GM23248 (cell line): ENCODE measurements around the gene ZNF354C. TPM values are rescaled to one million over a fixed set of nuclear protein-coding genes. Genes with fewer than 3 reads are reported as not detected.

Source experiments
- DNase-seq: peaks from one replicate; pipeline ENCODE4 v3.0.0-alpha.2; 2015
- H2AFZ ChIP-seq: fragments of 200-600 bp; sonication (generic); 2 replicates; pipeline ENCODE4 v1.6.1; 2016; ENCODE audit warnings: antibody characterized with exemption
- H3F3A ChIP-seq: fragments of 200-600 bp; sonication (generic); 2 replicates; pipeline ENCODE4 v1.6.1; 2016; ENCODE audit warnings: mild to moderate bottlenecking, antibody characterized with exemption, mixed run types; ENCODE audit not compliant: insufficient read depth
- H3K27ac ChIP-seq: fragments of 200-600 bp; sonication (generic); 2 replicates; pipeline ENCODE4 v1.5.1; 2016; ENCODE audit warnings: mild to moderate bottlenecking
- H3K27me3 ChIP-seq: fragments of 200-600 bp; sonication (generic); replicated peaks from 2 replicates; pipeline ENCODE4 v1.6.1; 2016; ENCODE audit warnings: mild to moderate bottlenecking; ENCODE audit not compliant: insufficient read depth
- H3K36me3 ChIP-seq: fragments of 200-600 bp; sonication (generic); 2 replicates; pipeline ENCODE4 v1.6.1; 2016; ENCODE audit warnings: low read depth, mild to moderate bottlenecking
- H3K4me1 ChIP-seq: fragments of 200-600 bp; sonication (generic); 2 replicates; pipeline ENCODE4 v1.6.1; 2016; ENCODE audit warnings: mild to moderate bottlenecking; ENCODE audit not compliant: insufficient read depth
- H3K4me2 ChIP-seq: fragments of 200-600 bp; sonication (generic); one replicate; pipeline ENCODE4 v1.6.1; 2016; ENCODE audit warnings: mild to moderate bottlenecking; ENCODE audit not compliant: unreplicated experiment
- H3K4me3 ChIP-seq: fragments of 200-600 bp; sonication (generic); 2 replicates; pipeline ENCODE4 v1.5.1; 2016; ENCODE audit warnings: mild to moderate bottlenecking
- H3K79me2 ChIP-seq: fragments of 200-600 bp; sonication (generic); 2 replicates; pipeline ENCODE4 v1.6.1; 2016; ENCODE audit warnings: mild to moderate bottlenecking; ENCODE audit not compliant: insufficient read depth
- H3K9ac ChIP-seq: fragments of 200-600 bp; sonication (generic); 2 replicates; pipeline ENCODE4 v1.6.1; 2016; ENCODE audit warnings: mild to moderate bottlenecking
- H3K9me2 ChIP-seq: fragments of 200-600 bp; sonication (generic); 2 replicates; pipeline ENCODE4 v1.6.1; 2016; ENCODE audit warnings: mixed run types, mild to moderate bottlenecking, moderate library complexity; ENCODE audit not compliant: insufficient read depth
- H3K9me3 ChIP-seq: fragments of 200-600 bp; sonication (generic); one replicate; pipeline ENCODE4 v1.6.1; 2017; ENCODE audit warnings: low read depth
- H4K20me1 ChIP-seq: fragments of 200-600 bp; sonication (generic); 2 replicates; pipeline ENCODE4 v1.6.0; 2016; ENCODE audit not compliant: insufficient read depth
- EZH2 ChIP-seq: fragments of 200-600 bp; sonication (generic); IDR thresholded peaks from 2 replicates; pipeline ENCODE4 v1.6.1; 2018; ENCODE audit warnings: antibody characterized with exemption, mild to moderate bottlenecking; ENCODE audit not compliant: insufficient read depth, poor library complexity, severe bottlenecking
- EZH2phosphoT487 ChIP-seq: fragments of 200-600 bp; sonication (generic); IDR thresholded peaks from 2 replicates; pipeline ENCODE4 v1.6.1; 2018; ENCODE audit warnings: antibody characterized with exemption, moderate library complexity, mild to moderate bottlenecking, low read depth; ENCODE audit not compliant: insufficient read depth
- WGBS, 2 experiments: methylation state at CpG; one replicate each; pipeline ENCODE4 v1.1.6; 2015 to 2017; ENCODE audit warnings: low lambda C conversion rate in 2 of 2, low coverage in 1 of 2; ENCODE audit errors: missing lambda C conversion rate in 2 of 2; 5-methylcytosine and 5-hydroxymethylcytosine counted together
- in situ Hi-C: fragments of 300-500 bp; cut with MboI; formaldehyde crosslinking; loops from 2 replicates; pipeline ENCODE4 v1.15.0; 2020
- polyA plus RNA-seq: library from polyadenylated mRNA; unstranded; fragments of >200 nt; fragmentation: Nextera tagmentation; extraction: Ambion mirVana; gene quantifications from 2 replicates; pipeline ENCODE4 v1.2.1, GENCODE V29; 2016
- total RNA-seq: library from RNA; depleted of rRNA; stranded (reverse); fragments of >200 nt; shearing (Covaris generic); gene quantifications from 2 replicates; pipeline ENCODE4 v1.2.3, GENCODE V29; 2014

ZNF354C gene
- total and polyA plus RNA-seq, 2 experiments from 2014 or later = 2.5 to 6.9 TPM

GRCh38 chr5:179112469-179113142, 52.4 kb downstream of the ZNF354C start:
- in situ Hi-C loops = no loop called here

GRCh38 chr5:179113143-179113530, 53.0 kb downstream of the ZNF354C start:
- H3K36me3 ChIP-seq = peaks cover 15% of the 10 kb centered on the region; the same call in 1 of the 2 replicates
- no peaks in the 10 kb centered on the region for H3K27me3 ChIP-seq
- H4K20me1 ChIP-seq = no peaks in the 10 kb centered on the region
- no peak overlapping the region for H3K9ac ChIP-seq
- 92 to 95% methylated on average over 13 of the region's 13 CpGs for WGBS, 2 experiments
- H3K27ac ChIP-seq = no peak overlapping the region
- no peak overlapping the region for H3K4me3 ChIP-seq
- H3K4me2 ChIP-seq = no peak overlapping the region
- no peaks in the 10 kb centered on the region for H3K9me3 ChIP-seq
- in situ Hi-C loops = no loop called here
- no peaks in the 10 kb centered on the region for H3K79me2 ChIP-seq
- H2AFZ ChIP-seq = no peak overlapping the region
- no peaks in the 10 kb centered on the region for H3K4me1 ChIP-seq
- H3F3A ChIP-seq = no peaks in the 10 kb centered on the region
- TF ChIP-seq EZH2phosphoT487 = no peak
- no peak for TF ChIP-seq EZH2
- no peak for DNase-seq
- no peaks in the 10 kb centered on the region for H3K9me2 ChIP-seq

More at GRCh38 chr5:179112469-179113142, 52.4 kb downstream of the ZNF354C start:
- no peaks in the 10 kb centered on the region for H3K9me3 ChIP-seq
- H3K4me1 ChIP-seq = no peaks in the 10 kb centered on the region
- DNase-seq = no peak
- no peak overlapping the region for H2AFZ ChIP-seq
- no peaks in the 10 kb centered on the region for H3K27me3 ChIP-seq
- TF ChIP-seq EZH2phosphoT487 (no peak), EZH2 (no peak)
- H3K27ac ChIP-seq = no peak overlapping the region
- WGBS, 2 experiments = 90 to 94% methylated on average over 12 of the region's 12 CpGs
- H3K79me2 ChIP-seq = no peaks in the 10 kb centered on the region
- no peaks in the 10 kb centered on the region for H3F3A ChIP-seq
- H3K4me2 ChIP-seq = no peak overlapping the region
- H4K20me1 ChIP-seq = no peaks in the 10 kb centered on the region
- no peak overlapping the region for H3K4me3 ChIP-seq
- H3K36me3 ChIP-seq = peaks cover 15% of the 10 kb centered on the region; the same call in 1 of the 2 replicates
- no peaks in the 10 kb centered on the region for H3K9me2 ChIP-seq
- no peak overlapping the region for H3K9ac ChIP-seq

- H3K4me1 ChIP-seq = no peaks in the 10 kb centered on the region
- no peak overlapping the region for H2AFZ ChIP-seq
- 91 to 96% methylated on average over 12 of the region's 12 CpGs for WGBS, 2 experiments
- H3K27me3 ChIP-seq = no peaks in the 10 kb centered on the region
- H4K20me1 ChIP-seq = no peaks in the 10 kb centered on the region
- H3K4me2 ChIP-seq = no peak overlapping the region
- in situ Hi-C loops = no loop called here
- H3K4me3 ChIP-seq = no peak overlapping the region
- no peak overlapping the region for H3K9ac ChIP-seq
- no peaks in the 10 kb centered on the region for H3F3A ChIP-seq
- no peaks in the 10 kb centered on the region for H3K9me2 ChIP-seq
- no peak overlapping the region for H3K27ac ChIP-seq
- H3K79me2 ChIP-seq = no peaks in the 10 kb centered on the region
- H3K36me3 ChIP-seq = peaks cover 15% of the 10 kb centered on the region; the same call in 1 of the 2 replicates
- TF ChIP-seq EZH2phosphoT487 (no peak), EZH2 (no peak)
- no peak for DNase-seq
- H3K9me3 ChIP-seq = no peaks in the 10 kb centered on the region
Observed at GRCh38 chr5:179113945-179114641, 53.9 kb downstream of the ZNF354C start.

GRCh38 chr5:179114756-179115155, 54.6 kb downstream of the ZNF354C start:
- Histone ChIP-seq H3K36me3 (peaks cover 15% of the 10 kb centered on the region; the same call in 1 of the 2 replicates), H2AFZ (no peak overlapping the region), H3K4me2 (no peak overlapping the region), H3K9me2 (no peaks in the 10 kb centered on the region), H4K20me1 (no peaks in the 10 kb centered on the region), H3F3A (no peaks in the 10 kb centered on the region), H3K27ac (no peak overlapping the region), H3K79me2 (no peaks in the 10 kb centered on the region), H3K9ac (no peak overlapping the region), H3K4me3 (no peak overlapping the region), H3K27me3 (no peaks in the 10 kb centered on the region), H3K9me3 (no peaks in the 10 kb centered on the region), H3K4me1 (no peaks in the 10 kb centered on the region)
- WGBS, 2 experiments = 98 to 99% methylated on average over 7 of the region's 7 CpGs
- no peak for DNase-seq
- in situ Hi-C loops = no loop called here
- TF ChIP-seq EZH2 (no peak), EZH2phosphoT487 (no peak)
